Right lobe of liver (tissue), 6 donors: Measurements from ENCODE around the gene CSNK1G3. TPM values are rescaled to one million over a fixed set of nuclear protein-coding genes. Genes with fewer than 3 reads are reported as not detected.

Experiments used
- ATAC-seq, 4 donors: fragments of 200-7000 bp; cut with Tn5 transposase; one replicate each; pipeline ENCODE4 v1.9.1; 2020; ENCODE audit warnings: mild to moderate bottlenecking in 4 of 4, moderate library complexity in 4 of 4
- DNase-seq, 3 donors: peaks; one replicate each; pipeline ENCODE4 v3.0.0-alpha.2; 2020
- H3K27ac ChIP-seq, 3 donors: fragments of 200-600 bp; one replicate each; pipeline ENCODE4 v1.8.0; 2022
- H3K27me3 ChIP-seq, 2 donors: fragments of 200-600 bp; one replicate each; pipeline ENCODE4 v1.8.0; 2022
- H3K36me3 ChIP-seq, 4 donors: fragments of 200-600 bp; sonication (generic) in 1 of 4; one replicate each; pipeline versions ENCODE4 v1.5.1 to v1.8.0; 2017 to 2022; ENCODE audit warnings: control low read depth in 1 of 4
- H3K4me1 ChIP-seq, 4 donors: fragments of 200-600 bp; sonication (generic) in 1 of 4; one replicate each; pipeline versions ENCODE4 v1.5.1 to v1.8.0; 2017 to 2022; ENCODE audit warnings: control low read depth in 1 of 4
- H3K4me3 ChIP-seq, 3 donors: fragments of 200-600 bp; one replicate each; pipeline ENCODE4 v1.8.0; 2022
- H3K9me3 ChIP-seq, 4 donors: fragments of 200-600 bp; sonication (generic) in 1 of 4; one replicate each; pipeline versions ENCODE4 v1.5.1 to v1.8.0; 2017 to 2022; ENCODE audit warnings: control low read depth in 1 of 4
- POLR2A ChIP-seq: fragments of 450-650 bp; IDR thresholded peaks from one replicate; pipeline ENCODE4 v1.6.1; 2017; ENCODE audit warnings: antibody characterized with exemption, mild to moderate bottlenecking
- WGBS: methylation state at CpG from one replicate; pipeline ENCODE4 v1.1.6; 2018; ENCODE audit warnings: low coverage, low lambda C conversion rate; ENCODE audit not compliant: insufficient coverage; ENCODE audit errors: missing lambda C conversion rate; 5-methylcytosine and 5-hydroxymethylcytosine counted together
- intact Hi-C, 2 donors: fragments of 100-400 bp; cut with DNase I; formaldehyde crosslinking; loops; one replicate each; pipeline versions ENCODE4 v1.11.2 to v1.14.1; 2022
- total RNA-seq, 6 experiments: library from RNA; depleted of rRNA in 2 of 6; stranded (reverse); fragments of >200 nt in 2 of 6; fragmentation: NEBNext Ultra II Directional in 3 of 6; extraction: Animal tissue kit (Norgen Biotek cat#: 25700) in 3 of 6; gene quantifications; one replicate each; pipeline versions ENCODE4 v1.1.0 to v1.2.4, GENCODE V29; 2016 to 2023
- TF ChIP-seq, protein P1 (sequence below), 4 donors: fragments of 200-600 bp in 3 of 4; fragments of 450-650 bp in 1 of 4; IDR thresholded peaks; one replicate each; pipeline versions ENCODE4 v1.5.1 to v1.8.0; 2016 to 2022; ENCODE audit warnings: antibody characterized with exemption in 4 of 4, mild to moderate bottlenecking in 2 of 4
- donor health status: DM: no; HTN: yes; CAD: no.
- donor health status: DM: no; HTN: no; CAD: no.
- donor health status: DM: no; HTN: no; CAD: no.
- donor health status: DM: no; HTN: yes; CAD: no.
- donor health status: DM: no; HTN: yes; CAD: no.

CSNK1G3 gene
- total RNA-seq, 6 experiments from 2014 or later = 17.4 to 25.6 (median 19.6) TPM

DNA sequence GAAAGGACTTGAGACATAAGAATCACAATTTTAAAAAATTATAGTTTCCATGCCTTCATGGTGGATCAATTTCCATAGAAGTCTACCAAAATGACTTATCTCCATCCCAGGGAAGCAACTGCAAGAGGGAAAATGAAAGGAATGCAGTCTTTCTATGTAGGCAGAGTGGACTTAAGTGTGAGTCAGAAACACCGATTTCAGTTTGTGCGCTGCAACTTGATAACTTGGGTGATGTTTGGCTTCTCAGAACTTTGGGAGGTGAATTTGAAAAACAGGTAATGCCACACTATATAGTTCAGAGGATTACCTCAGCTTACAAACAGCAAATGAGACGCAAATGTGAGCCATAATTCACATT lies 708 bp upstream of the CSNK1G3 start:
- ATAC-seq (no peak), DNase-seq (no peak)
- Histone ChIP-seq H3K27me3 (no peaks in the 10 kb centered on the region), H3K4me3 (peak overlapping the region; percentile 32 to 73 (median 69)), H3K27ac (peak overlapping the region; percentile 66 to 89 (median 84)), H3K4me1 (peaks cover 0 to 15% (median 6%) of the 10 kb centered on the region in 4 donors), H3K36me3 (no peaks in the 10 kb centered on the region), H3K9me3 (no peaks in the 10 kb centered on the region)
- intact Hi-C loops = no loop called here
- 71% methylated on average over 3 of the region's 3 CpGs for WGBS
- TF ChIP-seq POLR2A = no peak

DNA sequence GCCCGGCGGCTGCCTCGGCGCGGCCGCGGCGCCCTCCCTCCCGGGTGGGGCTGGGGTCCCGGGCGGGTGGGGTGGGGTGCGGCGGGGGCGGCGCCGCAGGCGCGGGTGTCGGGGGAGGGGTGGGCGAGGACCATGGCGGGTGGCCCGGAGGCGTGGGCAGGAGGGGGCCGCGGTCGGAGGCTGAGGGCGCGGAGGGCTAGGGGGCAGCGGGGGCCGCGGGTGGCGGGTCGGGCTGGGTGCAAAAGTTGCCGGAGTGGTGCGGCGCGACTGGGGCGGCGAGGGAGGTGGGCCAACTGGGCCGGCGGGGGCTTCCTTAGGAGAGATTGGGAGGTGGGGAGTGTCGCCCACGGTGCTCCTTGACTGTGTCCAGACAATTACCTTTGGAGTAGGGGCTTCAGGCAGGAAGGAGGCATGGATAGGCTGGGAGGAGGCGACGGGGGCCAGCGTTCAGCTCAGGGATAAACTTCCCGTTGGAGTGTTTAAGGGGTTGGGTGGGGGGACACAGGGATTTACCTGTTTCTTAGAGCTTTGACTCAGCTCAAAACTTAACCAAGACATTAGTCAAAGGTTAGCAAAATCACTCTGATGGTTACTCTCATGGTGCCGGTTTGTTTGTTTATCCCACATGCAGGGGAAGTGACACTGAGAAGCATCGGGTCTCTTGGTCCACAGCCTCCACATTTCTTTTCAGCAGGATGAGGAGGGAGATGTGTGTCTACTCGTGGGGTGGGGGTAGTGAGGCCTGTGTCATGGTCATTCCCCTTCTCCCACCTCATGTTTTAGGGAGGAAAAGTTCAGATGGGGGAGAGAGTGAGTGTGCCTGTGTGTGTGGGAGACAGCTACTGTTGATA lies 859 bp downstream of the CSNK1G3 start:
- intact Hi-C loops = no loop called here
- no peaks in the 10 kb centered on the region for H3K36me3 ChIP-seq

GRCh38 chr5:123514615-123515355 lies 2.8 kb downstream of the CSNK1G3 start:
- H3K27me3 ChIP-seq = no peaks in the 10 kb centered on the region
- intact Hi-C loops = no loop called here
- DNase-seq (no peak), ATAC-seq (no peak)
- peaks cover 0 to 15% (median 6%) of the 10 kb centered on the region in 4 donors for H3K4me1 ChIP-seq
- H3K36me3 ChIP-seq = no peaks in the 10 kb centered on the region
- no peak overlapping the region for H3K27ac ChIP-seq
- 86% methylated on average over 5 of the region's 5 CpGs for WGBS
- no peaks in the 10 kb centered on the region for H3K9me3 ChIP-seq
- TF ChIP-seq, protein P1, sequence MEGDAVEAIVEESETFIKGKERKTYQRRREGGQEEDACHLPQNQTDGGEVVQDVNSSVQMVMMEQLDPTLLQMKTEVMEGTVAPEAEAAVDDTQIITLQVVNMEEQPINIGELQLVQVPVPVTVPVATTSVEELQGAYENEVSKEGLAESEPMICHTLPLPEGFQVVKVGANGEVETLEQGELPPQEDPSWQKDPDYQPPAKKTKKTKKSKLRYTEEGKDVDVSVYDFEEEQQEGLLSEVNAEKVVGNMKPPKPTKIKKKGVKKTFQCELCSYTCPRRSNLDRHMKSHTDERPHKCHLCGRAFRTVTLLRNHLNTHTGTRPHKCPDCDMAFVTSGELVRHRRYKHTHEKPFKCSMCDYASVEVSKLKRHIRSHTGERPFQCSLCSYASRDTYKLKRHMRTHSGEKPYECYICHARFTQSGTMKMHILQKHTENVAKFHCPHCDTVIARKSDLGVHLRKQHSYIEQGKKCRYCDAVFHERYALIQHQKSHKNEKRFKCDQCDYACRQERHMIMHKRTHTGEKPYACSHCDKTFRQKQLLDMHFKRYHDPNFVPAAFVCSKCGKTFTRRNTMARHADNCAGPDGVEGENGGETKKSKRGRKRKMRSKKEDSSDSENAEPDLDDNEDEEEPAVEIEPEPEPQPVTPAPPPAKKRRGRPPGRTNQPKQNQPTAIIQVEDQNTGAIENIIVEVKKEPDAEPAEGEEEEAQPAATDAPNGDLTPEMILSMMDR (IDR thresholded peaks at IDR 0.05) = no peak
- TF ChIP-seq POLR2A = no peak
- no peak overlapping the region for H3K4me3 ChIP-seq

More for the DNA sequence above, 859 bp downstream of the CSNK1G3 start:
- Histone ChIP-seq H3K9me3 (no peaks in the 10 kb centered on the region), H3K4me3 (peak overlapping the region; percentile 62 to 73 (median 69)), H3K27me3 (no peaks in the 10 kb centered on the region), H3K4me1 (peaks cover 0 to 15% (median 6%) of the 10 kb centered on the region in 4 donors), H3K27ac (peak overlapping the region; percentile 86 to 95 (median 89))
- peak; percentile 51 to 67 (median 62) for DNase-seq
- TF ChIP-seq POLR2A = no peak
- TF ChIP-seq, protein P1 (IDR thresholded peaks at IDR 0.05) = no peak
- under 1% methylated on average over 28 of the region's 50 CpGs for WGBS
- ATAC-seq = peak; percentile 21 to 37 (median 27)

GRCh38 chr5:123515904-123516303 lies 3.9 kb downstream of the CSNK1G3 start:
- Histone ChIP-seq H3K36me3 (no peaks in the 10 kb centered on the region), H3K27ac (no peak overlapping the region), H3K4me1 (peaks cover 0 to 15% (median 6%) of the 10 kb centered on the region in 4 donors), H3K4me3 (no peak overlapping the region), H3K9me3 (no peaks in the 10 kb centered on the region), H3K27me3 (no peaks in the 10 kb centered on the region)
- intact Hi-C loops = no loop called here
- DNase-seq (no peak), ATAC-seq (no peak)
- 62% methylated on average over 3 of the region's 3 CpGs for WGBS
- TF ChIP-seq POLR2A = no peak
- TF ChIP-seq, protein P1 (IDR thresholded peaks at IDR 0.05) = no peak

GRCh38 chr5:123517476-123517875 lies 5.5 kb downstream of the CSNK1G3 start:
- H3K27ac ChIP-seq = no peak overlapping the region
- no peak for ATAC-seq
- no peaks in the 10 kb centered on the region for H3K27me3 ChIP-seq
- no peaks in the 10 kb centered on the region for H3K9me3 ChIP-seq
- 72% methylated on average over 3 of the region's 3 CpGs for WGBS
- intact Hi-C loops = no loop called here
- DNase-seq = no peak
- H3K36me3 ChIP-seq = no peaks in the 10 kb centered on the region
- peaks cover 0 to 12% (median 5%) of the 10 kb centered on the region in 4 donors for H3K4me1 ChIP-seq
- TF ChIP-seq POLR2A = no peak
- TF ChIP-seq, protein P1 (IDR thresholded peaks at IDR 0.05) = no peak
- H3K4me3 ChIP-seq = no peak overlapping the region
